ENCODE measurements around the gene CBLN3. TPM values are rescaled to one million over a fixed set of nuclear protein-coding genes. Genes with fewer than 3 reads are reported as not detected.

Gene CBLN3
- total and polyA plus RNA-seq, 12 donors = 0.24 to 2.5 (median 0.92) TPM

GRCh38 chr14:24440606-24441399, 11.3 kb upstream of the CBLN3 start:
- peaks cover 7 to 69% (median 66%) of the 10 kb centered on the region in 9 donors for H3K4me1 ChIP-seq
- H3K27me3 ChIP-seq = no peaks in the 10 kb centered on the region
- 84 to 87% methylated on average over 8 of the region's 8 CpGs for WGBS, 2 donors
- peak overlapping the region in 4 of 10 donors; percentile 1 to 100 (median 96) for H3K27ac ChIP-seq
- intact Hi-C loops (cut with DNase I) = no loop called here
- no peak overlapping the region for H3K4me3 ChIP-seq
- peaks cover 0 to 57% (median 46%) of the 10 kb centered on the region in 9 donors for H3K36me3 ChIP-seq
- no peak for ATAC-seq
- H3K9me3 ChIP-seq = no peaks in the 10 kb centered on the region
- DNase-seq = no peak
- TF ChIP-seq CTCF (IDR thresholded peaks at IDR 0.05) = no peak

GRCh38 chr14:24439830-24440605, 10.6 kb upstream of the CBLN3 start:
- DNase-seq (peak in 1 of 2 donors; percentile 13), ATAC-seq (no peak)
- peaks cover 7 to 77% (median 67%) of the 10 kb centered on the region in 9 donors for H3K4me1 ChIP-seq
- H3K36me3 ChIP-seq = peaks cover 0 to 65% (median 46%) of the 10 kb centered on the region in 9 donors
- peak overlapping the region in 6 of 10 donors; percentile 1 to 95 (median 19) for H3K27ac ChIP-seq
- no peak overlapping the region for H3K4me3 ChIP-seq
- H3K27me3 ChIP-seq = no peaks in the 10 kb centered on the region
- intact Hi-C loops (cut with DNase I) = loop anchor here in 7 of 10 donors (5.0 to 10.0 kb wide), 5 partner anchors 75 to 213 kb away; partner anchors contain the start of genes TINF2 (in 4 of the 7), GMPR2 (in 1 of the 7), NEDD8 (in 1 of the 7) and NFATC4 (in 1 of the 7)
- 69 to 72% methylated on average over 15 of the region's 15 CpGs for WGBS, 2 donors
- H3K9me3 ChIP-seq = no peaks in the 10 kb centered on the region
- TF ChIP-seq CTCF (IDR thresholded peaks at IDR 0.05) = no peak

GRCh38 chr14:24439257-24439656, 9.8 kb upstream of the CBLN3 start:
- intact Hi-C loops (cut with DNase I) = loop anchor here in 7 of 10 donors (5.0 to 10.0 kb wide), 5 partner anchors 74 to 212 kb away; partner anchors contain the start of genes TINF2 (in 4 of the 7), GMPR2 (in 1 of the 7), NEDD8 (in 1 of the 7) and NFATC4 (in 1 of the 7)
- WGBS, 2 donors = 44 to 45% methylated on average over 1 of the region's 1 CpG
- no peaks in the 10 kb centered on the region for H3K9me3 ChIP-seq
- no peak for DNase-seq
- H3K36me3 ChIP-seq = peaks cover 0 to 73% (median 46%) of the 10 kb centered on the region in 9 donors
- no peak for TF ChIP-seq CTCF (IDR thresholded peaks at IDR 0.05)
- H3K4me3 ChIP-seq = no peak overlapping the region
- peak overlapping the region in 4 of 10 donors; percentile 6 to 95 (median 42) for H3K27ac ChIP-seq
- no peak for ATAC-seq
- H3K27me3 ChIP-seq = no peaks in the 10 kb centered on the region
- H3K4me1 ChIP-seq = peaks cover 7 to 78% (median 67%) of the 10 kb centered on the region in 9 donors

Data from heart right ventricle (tissue), 16 donors.